Chondrocyte (in vitro differentiated cells): ENCODE measurements around the gene KRT16. TPM values are rescaled to one million over a fixed set of nuclear protein-coding genes. Genes with fewer than 3 reads are reported as not detected.
A peak's percentile ranks its signal among the peaks of the same experiment; 100 is the strongest.

Experiments used
- DNase-seq: peaks from one replicate; pipeline ENCODE4 v3.0.0; 2021; ENCODE audit warnings: mixed read lengths, low spot score
- H3K27ac Mint-ChIP-seq: one replicate; pipeline ENCODE4 v1.8.0; 2021; ENCODE audit warnings: mild to moderate bottlenecking, moderate library complexity, mixed read lengths; ENCODE audit not compliant: unreplicated experiment
- H3K27me3 Mint-ChIP-seq: 2 replicates; pipeline ENCODE4 v1.8.0; 2021; ENCODE audit warnings: low read depth, mixed read lengths
- H3K36me3 Mint-ChIP-seq: 2 replicates; pipeline ENCODE4 v1.8.0; 2021; ENCODE audit warnings: low read depth, mixed read lengths
- H3K4me1 Mint-ChIP-seq: 2 replicates; pipeline ENCODE4 v1.8.0; 2021; ENCODE audit warnings: low read depth, mild to moderate bottlenecking, mixed read lengths
- H3K4me3 Mint-ChIP-seq: one replicate; pipeline ENCODE4 v1.8.0; 2021; ENCODE audit warnings: mild to moderate bottlenecking, moderate library complexity, mixed read lengths; ENCODE audit not compliant: unreplicated experiment
- H3K9me3 Mint-ChIP-seq: 2 replicates; pipeline ENCODE4 v1.8.0; 2021; ENCODE audit warnings: low read depth, mixed read lengths
- CTCF ChIP-seq: fragments of 200-600 bp; sonication (generic); IDR thresholded peaks from 2 replicates; pipeline ENCODE4 v1.5.0; 2021; ENCODE audit warnings: antibody characterized with exemption, mild to moderate bottlenecking, moderate library complexity
- total RNA-seq: library from RNA; stranded (reverse); gene quantifications from 3 replicates; pipeline ENCODE4 v1.2.1, GENCODE V29; 2021

The KRT16 gene
- total RNA-seq, 1 donor from 2014 or later, result 5.9 TPM

- Mint-ChIP-seq H3K4me1 (peaks cover 9% of the 10 kb centered on the region), H3K27me3 (no peaks in the 10 kb centered on the region), H3K36me3 (no peaks in the 10 kb centered on the region), H3K4me3 (no peak overlapping the region), H3K27ac (no peak overlapping the region), H3K9me3 (no peaks in the 10 kb centered on the region)
- TF ChIP-seq CTCF, result no peak
- no peak for DNase-seq
Measured at GRCh38 chr17:41638194-41638593, 25.6 kb upstream of the KRT16 start.

GRCh38 chr17:41636652-41637051 lies 24.1 kb upstream of the KRT16 start:
- no peak overlapping the region for H3K27ac Mint-ChIP-seq
- no peaks in the 10 kb centered on the region for H3K9me3 Mint-ChIP-seq
- DNase-seq, result no peak
- no peaks in the 10 kb centered on the region for H3K27me3 Mint-ChIP-seq
- no peaks in the 10 kb centered on the region for H3K36me3 Mint-ChIP-seq
- H3K4me1 Mint-ChIP-seq, result peaks cover 9% of the 10 kb centered on the region
- no peak overlapping the region for H3K4me3 Mint-ChIP-seq
- no peak for TF ChIP-seq CTCF

GRCh38 chr17:41635121-41636097 lies 22.8 kb upstream of the KRT16 start:
- TF ChIP-seq CTCF, result no peak
- no peaks in the 10 kb centered on the region for H3K27me3 Mint-ChIP-seq
- H3K27ac Mint-ChIP-seq, result peak overlapping the region; percentile 22
- H3K4me3 Mint-ChIP-seq, result no peak overlapping the region
- H3K36me3 Mint-ChIP-seq, result no peaks in the 10 kb centered on the region
- peaks cover 9% of the 10 kb centered on the region for H3K4me1 Mint-ChIP-seq
- no peaks in the 10 kb centered on the region for H3K9me3 Mint-ChIP-seq
- DNase-seq, result no peak

- H3K9me3 Mint-ChIP-seq, result no peaks in the 10 kb centered on the region
- no peaks in the 10 kb centered on the region for H3K27me3 Mint-ChIP-seq
- H3K36me3 Mint-ChIP-seq, result no peaks in the 10 kb centered on the region
- H3K4me3 Mint-ChIP-seq, result no peak overlapping the region
- TF ChIP-seq CTCF, result no peak
- peaks cover 9% of the 10 kb centered on the region for H3K4me1 Mint-ChIP-seq
- no peak for DNase-seq
- no peak overlapping the region for H3K27ac Mint-ChIP-seq
Measured at GRCh38 chr17:41634639-41635038, 22.1 kb upstream of the KRT16 start.

GRCh38 chr17:41633556-41634199 lies 21.1 kb upstream of the KRT16 start:
- Mint-ChIP-seq H3K27me3 (no peaks in the 10 kb centered on the region), H3K4me3 (no peak overlapping the region), H3K36me3 (no peaks in the 10 kb centered on the region), H3K9me3 (no peaks in the 10 kb centered on the region), H3K27ac (no peak overlapping the region), H3K4me1 (peaks cover 9% of the 10 kb centered on the region)
- DNase-seq, result no peak
- no peak for TF ChIP-seq CTCF
